Heart right ventricle (tissue), 16 donors: Measurements from ENCODE around the gene LYAR. TPM values are rescaled to one million over a fixed set of nuclear protein-coding genes. Genes with fewer than 3 reads are reported as not detected.

Experiments used
- ATAC-seq, 8 donors: fragments of 200-7000 bp; cut with Tn5 transposase; one replicate each; pipeline ENCODE4 v1.9.1; 2020; ENCODE audit warnings: mild to moderate bottlenecking in 8 of 8, moderate library complexity in 8 of 8, moderate number of reproducible peaks in 1 of 8
- DNase-seq, 2 donors: peaks; one replicate each; pipeline ENCODE4 v3.0.0-alpha.2; 2020
- H3K27ac ChIP-seq, 10 donors: fragments of 200-600 bp; sonication (generic) in 2 of 10; one replicate each; pipeline versions ENCODE4 v1.5.0 to v1.8.0; 2020 to 2022; ENCODE audit warnings: mild to moderate bottlenecking in 3 of 10
- H3K27me3 ChIP-seq, 7 donors: fragments of 200-600 bp; one replicate each; pipeline ENCODE4 v1.8.0; 2021 to 2022; ENCODE audit warnings: mild to moderate bottlenecking in 2 of 7
- H3K36me3 ChIP-seq, 9 donors: fragments of 200-600 bp; sonication (generic) in 1 of 9; one replicate each; pipeline versions ENCODE4 v1.5.0 to v1.8.0; 2020 to 2022; ENCODE audit warnings: mild to moderate bottlenecking in 2 of 9
- H3K4me1 ChIP-seq, 9 donors: fragments of 200-600 bp; sonication (generic) in 1 of 9; one replicate each; pipeline versions ENCODE4 v1.5.0 to v1.8.0; 2020 to 2022; ENCODE audit warnings: mild to moderate bottlenecking in 4 of 9
- H3K4me3 ChIP-seq, 10 donors: fragments of 200-600 bp; sonication (generic) in 2 of 10; one replicate each; pipeline versions ENCODE4 v1.5.0 to v1.8.0; 2020 to 2022; ENCODE audit warnings: mild to moderate bottlenecking in 7 of 10, moderate library complexity in 2 of 10
- H3K9me3 ChIP-seq, 11 donors: fragments of 200-600 bp in 10 of 11; sonication (generic) in 2 of 11; one replicate each; pipeline versions ENCODE4 v1.5.0 to v1.8.0; 2013 to 2022; ENCODE audit warnings: mild to moderate bottlenecking in 2 of 11, control low read depth in 1 of 11, moderate library complexity in 1 of 11
- CTCF ChIP-seq, 9 donors: fragments of 200-600 bp; sonication (generic) in 2 of 9; IDR thresholded peaks; one replicate each; pipeline versions ENCODE4 v1.5.0 to v1.8.0; 2021 to 2022; ENCODE audit warnings: antibody characterized with exemption in 9 of 9, mild to moderate bottlenecking in 5 of 9, moderate library complexity in 1 of 9
- WGBS, 2 donors: extraction: QIAGEN DNeasy Blood & Tissue Kit; methylation state at CpG; one replicate each; pipeline ENCODE4 v1.1.7; 2013; ENCODE audit warnings: inconsistent platforms in 1 of 2; 5-methylcytosine and 5-hydroxymethylcytosine counted together
- intact Hi-C, 10 donors: fragments of 100-400 bp; cut with DNase I; formaldehyde crosslinking; loops; one replicate each; pipeline versions ENCODE4 v1.11.1 to v1.14.2; 2022
- polyA plus RNA-seq, 2 donors: library from polyadenylated mRNA; stranded (reverse); fragments of 200-250 nt; gene quantifications; one replicate each; pipeline ENCODE4 v1.2.3, GENCODE V29; 2013
- total RNA-seq, 10 donors: library from RNA; stranded (reverse); fragmentation: NEBNext Ultra II Directional in 3 of 10; extraction: Animal tissue kit (Norgen Biotek cat#: 25700) in 3 of 10; gene quantifications; one replicate each; pipeline versions ENCODE4 v1.2.1 to v1.2.4, GENCODE V29; 2021 to 2023
- donor health status: Arrhythmogenic right ventricular cardiomyopathy.
- donor health status: ischemic (EF 13 %, LVEDD 7.1; RV severe dilation, severe dysfunction).
- donor health status: healthy with polysubstance abuse.
- donor health status: DM: no; HTN: yes; CAD: no.
- donor health status: DM: no; HTN: no; CAD: no.
- donor health status: ischemic (EF 25% LVEDD 6.9; RV normal size, moderate dysfunction).
- donor health status: ischemic (EF 25% LVEDD 5.7; RV mildly dilated, moderate dysfunction).
- donor health status: healthy.
- donor health status: DM: yes; HTN: yes; CAD: no.
- donor health status: Ischemic cardiomyopathy.
- donor health status: ischemic (EF 35%, LVEDD 5.7; RV mildly dilated, moderate dysfunction).
- donor health status: nonischemic (EF 11% LVEDD 7.7; RV severe dilation, severe dysfunction).
- donor health status: DM: yes; HTN: yes; CAD: no.
- donor health status: PGD.
- donor health status: ischemic (EF 29% LVEDD 5.4; RV normal size, mild dysfunction).
- donor health status: nonischemic (EF 23%, LVEDD 6.1; RV moderate dilation, normal function).

Gene LYAR
- total and polyA plus RNA-seq, 12 donors: 7.6 to 20.6 (median 12.6) TPM

GRCh38 chr4:4284827-4285618, 4.9 kb downstream of the LYAR start:
- DNase-seq (peak in 1 of 2 donors; percentile 23), ATAC-seq (peak in 6 of 8 donors; percentile 19 to 61 (median 32))
- Histone ChIP-seq H3K4me1 (peaks cover 9 to 36% (median 22%) of the 10 kb centered on the region in 9 donors), H3K4me3 (no peak overlapping the region), H3K36me3 (peaks cover 0 to 63% (median 27%) of the 10 kb centered on the region in 9 donors), H3K27ac (peak overlapping the region in 9 of 10 donors; percentile 17 to 79 (median 57)), H3K9me3 (no peaks in the 10 kb centered on the region), H3K27me3 (no peaks in the 10 kb centered on the region)
- intact Hi-C loops: loop anchor here in 2 of 10 donors (5.0 kb wide), 1 partner anchor 33 kb away; no protein-coding TSS in a partner anchor
- 43 to 55% methylated on average over 11 of the region's 11 CpGs for WGBS, 2 donors
- TF ChIP-seq CTCF (IDR thresholded peaks at IDR 0.05): no peak

GRCh38 chr4:4281787-4282186, 8.2 kb downstream of the LYAR start:
- Histone ChIP-seq H3K4me3 (no peak overlapping the region), H3K4me1 (peaks cover 0 to 19% (median 9%) of the 10 kb centered on the region in 9 donors), H3K27ac (no peak overlapping the region), H3K36me3 (peaks cover 0 to 95% (median 51%) of the 10 kb centered on the region in 9 donors), H3K9me3 (no peaks in the 10 kb centered on the region), H3K27me3 (no peaks in the 10 kb centered on the region)
- intact Hi-C loops: no loop called here
- DNase-seq (no peak), ATAC-seq (no peak)
- WGBS, 2 donors: 87 to 97% methylated on average over 6 of the region's 6 CpGs
- TF ChIP-seq CTCF (IDR thresholded peaks at IDR 0.05): no peak

GRCh38 chr4:4277531-4277930, 12.4 kb downstream of the LYAR start:
- no peak for TF ChIP-seq CTCF (IDR thresholded peaks at IDR 0.05)
- 77 to 89% methylated on average over 6 of the region's 6 CpGs for WGBS, 2 donors
- Histone ChIP-seq H3K27ac (no peak overlapping the region), H3K4me3 (no peak overlapping the region), H3K36me3 (peaks cover 0 to 100% (median 74%) of the 10 kb centered on the region in 9 donors), H3K27me3 (no peaks in the 10 kb centered on the region), H3K9me3 (no peaks in the 10 kb centered on the region), H3K4me1 (no peaks in the 10 kb centered on the region)
- ATAC-seq (no peak), DNase-seq (no peak)
- intact Hi-C loops: no loop called here

- Histone ChIP-seq H3K4me3 (no peak overlapping the region), H3K27me3 (no peaks in the 10 kb centered on the region), H3K4me1 (peaks cover 0 to 27% (median 0%) of the 10 kb centered on the region in 9 donors), H3K9me3 (no peaks in the 10 kb centered on the region), H3K27ac (no peak overlapping the region), H3K36me3 (peaks cover 0 to 100% (median 50%) of the 10 kb centered on the region in 9 donors)
- ATAC-seq: no peak
- DNase-seq: no peak
- 91 to 96% methylated on average over 14 of the region's 14 CpGs for WGBS, 2 donors
- intact Hi-C loops: no loop called here
- TF ChIP-seq CTCF (IDR thresholded peaks at IDR 0.05): no peak
Measured at GRCh38 chr4:4274226-4274625, 15.7 kb downstream of the LYAR start.
